ENCODE results near the gene GMPR2. TPM values are rescaled to one million over a fixed set of nuclear protein-coding genes. Genes with fewer than 3 reads are reported as not detected.

The GMPR2 gene
- total RNA-seq, 1 experiment from 2014 or later = 56.9 TPM

DNA sequence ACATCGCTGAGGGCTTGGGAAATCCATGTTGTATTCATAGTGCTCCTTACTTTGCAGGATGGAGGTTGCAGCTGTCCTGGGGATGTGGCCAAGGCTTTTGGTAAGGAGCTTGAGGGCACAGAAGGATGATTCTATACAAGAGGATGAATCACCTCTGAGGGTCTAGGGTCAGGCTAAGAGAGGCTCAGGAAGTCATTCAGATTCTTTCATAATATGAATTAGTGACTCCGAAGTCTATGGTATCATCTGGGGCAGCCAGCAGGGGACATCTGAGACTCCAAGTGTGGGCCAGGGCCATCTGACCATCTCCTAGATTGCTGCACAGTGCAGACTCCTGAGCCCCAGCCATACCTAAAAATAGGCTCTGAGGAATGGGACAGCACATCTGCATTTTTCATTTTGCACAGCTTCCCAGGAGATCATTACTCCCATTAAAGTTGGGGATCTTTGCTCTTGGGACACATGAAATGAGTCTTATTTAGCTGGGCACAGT is 4.8 kb downstream of the GMPR2 start:
- intact Hi-C loops (cut with micrococcal nuclease) = no loop called here
- Histone ChIP-seq H3K9me2 (replicated peaks; ENCODE audit: low read length) (no peaks in the 10 kb centered on the region), H3K4me2 (ENCODE audit: low read length) (no peak overlapping the region), H3K27ac (ENCODE audit: low read length) (no peak overlapping the region), H3K27me3 (ENCODE audit: low read length) (no peaks in the 10 kb centered on the region), H3K9ac (ENCODE audit: low read length) (no peak overlapping the region), H3K4me3 (ENCODE audit: low read length) (no peak overlapping the region), H2AFZ (ENCODE audit: low read length) (no peak overlapping the region), H3F3A (ENCODE audit: low read length, unreplicated experiment) (no peaks in the 10 kb centered on the region), H3K79me2 (ENCODE audit: low read length) (peaks cover 52% of the 10 kb centered on the region), H4K20me1 (ENCODE audit: low read length) (0 out of 2 replicates have a peak, but pooled peaks cover 3% of the 10 kb centered on the region), H3K4me1 (ENCODE audit: insufficient read depth, low read length) (peaks cover 53% of the 10 kb centered on the region), H3K36me3 (ENCODE audit: low read depth, low read length) (peaks cover 45% of the 10 kb centered on the region), H3K9me3 (ENCODE audit: low read length) (no peaks in the 10 kb centered on the region)
- no TSS peak for BruUV-seq (replicated peaks)
- ChIA-PET CTCF (no interaction called here), POLR2A (ENCODE audit: unreplicated experiment) (no interaction called here)
- no peak for TF ChIP-seq EZH2phosphoT487 (IDR thresholded peaks at IDR 0.05; ENCODE audit: borderline replicate concordance, low read length)
- TF ChIP-seq EZH2 (IDR thresholded peaks at IDR 0.05; ENCODE audit: low read length, unreplicated experiment) = no peak
- no peak for TF ChIP-seq CTCF (conservative IDR thresholded peaks at IDR 0.05; ENCODE audit: low read depth, low read length)
- ATAC-seq (no peak), DNase-seq (no peak)

DNA sequence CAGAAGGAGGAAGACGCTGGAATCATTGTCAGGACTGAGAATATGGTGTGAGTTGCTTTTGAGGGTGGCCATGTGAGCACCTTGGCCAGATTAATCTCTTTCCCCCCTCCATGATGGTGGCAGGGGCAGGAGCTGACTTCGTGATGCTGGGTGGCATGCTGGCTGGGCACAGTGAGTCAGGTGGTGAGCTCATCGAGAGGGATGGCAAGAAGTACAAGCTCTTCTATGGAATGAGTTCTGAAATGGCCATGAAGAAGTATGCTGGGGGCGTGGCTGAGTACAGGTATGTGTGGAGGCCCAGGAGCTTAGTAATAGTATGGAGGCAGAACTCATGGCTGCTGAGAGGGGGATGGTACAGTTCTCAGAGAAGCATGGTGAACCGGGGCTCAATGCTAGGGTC is 5.4 kb downstream of the GMPR2 start:
- ChIA-PET CTCF (no interaction called here), POLR2A (ENCODE audit: unreplicated experiment) (no interaction called here)
- H3K9me2 ChIP-seq (replicated peaks; ENCODE audit: low read length) = no peaks in the 10 kb centered on the region
- BruUV-seq (replicated peaks) = no TSS peak
- peaks cover 53% of the 10 kb centered on the region for H3K4me1 ChIP-seq (ENCODE audit: insufficient read depth, low read length)
- TF ChIP-seq EZH2phosphoT487 (IDR thresholded peaks at IDR 0.05; ENCODE audit: borderline replicate concordance, low read length) = no peak
- TF ChIP-seq EZH2 (IDR thresholded peaks at IDR 0.05; ENCODE audit: low read length, unreplicated experiment) = no peak
- no peak for TF ChIP-seq CTCF (conservative IDR thresholded peaks at IDR 0.05; ENCODE audit: low read depth, low read length)
- intact Hi-C loops (cut with micrococcal nuclease) = no loop called here
- no peak overlapping the region for H2AFZ ChIP-seq (ENCODE audit: low read length)
- ATAC-seq (no peak), DNase-seq (peak; percentile 48)
- H3K36me3 ChIP-seq (ENCODE audit: low read depth, low read length) = peaks cover 45% of the 10 kb centered on the region
- H3K9ac ChIP-seq (ENCODE audit: low read length) = no peak overlapping the region
- no peaks in the 10 kb centered on the region for H3K27me3 ChIP-seq (ENCODE audit: low read length)
- peaks cover 48% of the 10 kb centered on the region for H3K79me2 ChIP-seq (ENCODE audit: low read length)
- no peak overlapping the region for H3K4me2 ChIP-seq (ENCODE audit: low read length)
- H3K9me3 ChIP-seq (ENCODE audit: low read length) = no peaks in the 10 kb centered on the region
- H3K4me3 ChIP-seq (ENCODE audit: low read length) = no peak overlapping the region
- H4K20me1 ChIP-seq (ENCODE audit: low read length) = 0 out of 2 replicates have a peak, but pooled peaks cover 3% of the 10 kb centered on the region
- H3K27ac ChIP-seq (ENCODE audit: low read length) = no peak overlapping the region
- no peaks in the 10 kb centered on the region for H3F3A ChIP-seq (ENCODE audit: low read length, unreplicated experiment)

GRCh38 chr14:24238527-24239037 is 5.9 kb downstream of the GMPR2 start:
- no peaks in the 10 kb centered on the region for H3K27me3 ChIP-seq (ENCODE audit: low read length)
- TF ChIP-seq EZH2phosphoT487 (IDR thresholded peaks at IDR 0.05; ENCODE audit: borderline replicate concordance, low read length) = no peak
- no peak for TF ChIP-seq CTCF (conservative IDR thresholded peaks at IDR 0.05; ENCODE audit: low read depth, low read length)
- no peak for TF ChIP-seq EZH2 (IDR thresholded peaks at IDR 0.05; ENCODE audit: low read length, unreplicated experiment)
- peaks cover 43% of the 10 kb centered on the region for H3K79me2 ChIP-seq (ENCODE audit: low read length)
- DNase-seq (no peak), ATAC-seq (no peak)
- no peak overlapping the region for H3K4me3 ChIP-seq (ENCODE audit: low read length)
- no TSS peak for BruUV-seq (replicated peaks)
- H3K4me1 ChIP-seq (ENCODE audit: insufficient read depth, low read length) = peaks cover 53% of the 10 kb centered on the region
- H3K27ac ChIP-seq (ENCODE audit: low read length) = no peak overlapping the region
- ChIA-PET POLR2A (ENCODE audit: unreplicated experiment) (interaction anchor here (0.6 kb wide), 1 partner anchor 59 kb away, joined by 4 read pairs; no protein-coding TSS in a partner anchor), CTCF (no interaction called here)
- no peaks in the 10 kb centered on the region for H3K9me3 ChIP-seq (ENCODE audit: low read length)
- no peak overlapping the region for H3K9ac ChIP-seq (ENCODE audit: low read length)
- H4K20me1 ChIP-seq (ENCODE audit: low read length) = 0 out of 2 replicates have a peak, but pooled peaks cover 3% of the 10 kb centered on the region
- no peak overlapping the region for H3K4me2 ChIP-seq (ENCODE audit: low read length)
- no peak overlapping the region for H2AFZ ChIP-seq (ENCODE audit: low read length)
- H3K9me2 ChIP-seq (replicated peaks; ENCODE audit: low read length) = no peaks in the 10 kb centered on the region
- H3K36me3 ChIP-seq (ENCODE audit: low read depth, low read length) = peaks cover 45% of the 10 kb centered on the region
- intact Hi-C loops (cut with micrococcal nuclease) = no loop called here
- no peaks in the 10 kb centered on the region for H3F3A ChIP-seq (ENCODE audit: low read length, unreplicated experiment)
